Stimulated activated CD4-positive, alpha-beta T cell treated with anti-CD3 and anti-CD28 coated beads, Interleukin-2, amount 100 ng/mL, for 48 hours (primary cell): ENCODE data around the gene CDK5.

Source experiments
- DNase-seq, 2 donors: peaks; one replicate each; pipeline ENCODE4 v3.0.0-alpha.2; 2020

The CDK5 gene

DNA sequence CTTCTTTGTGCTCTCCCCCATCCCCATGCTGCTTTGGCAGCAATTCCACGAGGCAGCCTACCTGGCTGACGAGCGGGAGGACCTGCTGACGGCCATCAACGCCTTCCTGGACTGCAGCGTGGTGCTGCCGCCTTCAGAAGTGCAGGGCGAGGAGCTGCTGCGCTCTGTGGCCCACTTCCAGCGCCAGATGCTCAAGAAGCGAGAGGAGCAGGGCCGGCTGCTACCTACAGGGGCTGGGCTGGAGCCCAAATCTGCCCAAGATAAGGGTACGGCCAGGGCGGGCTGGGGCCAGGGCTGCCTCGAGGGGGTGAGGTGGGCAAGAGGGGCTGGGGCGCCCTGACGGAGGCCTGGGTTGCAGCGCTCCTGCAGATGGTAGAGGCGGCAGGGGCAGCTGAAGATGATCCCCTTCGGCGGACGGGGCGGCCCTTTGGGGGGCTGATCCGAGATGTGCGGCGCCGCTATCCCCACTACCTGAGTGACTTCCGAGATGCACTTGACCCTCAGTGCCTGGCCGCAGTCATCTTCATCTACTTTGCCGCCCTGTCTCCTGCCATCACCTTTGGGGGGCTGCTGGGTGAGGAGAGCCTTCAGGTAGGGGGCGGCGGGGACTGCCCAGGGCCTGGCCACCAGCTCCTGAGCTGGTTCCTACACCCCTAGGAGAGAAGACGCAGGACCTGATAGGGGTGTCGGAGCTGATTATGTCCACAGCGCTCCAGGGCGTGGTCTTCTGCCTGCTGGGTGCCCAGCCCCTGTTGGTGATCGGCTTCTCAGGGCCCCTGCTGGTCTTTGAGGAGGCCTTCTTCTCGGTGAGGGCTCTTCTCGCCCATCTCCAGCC lies 13.6 kb upstream of the CDK5 start:
- DNase-seq = no peak

DNA sequence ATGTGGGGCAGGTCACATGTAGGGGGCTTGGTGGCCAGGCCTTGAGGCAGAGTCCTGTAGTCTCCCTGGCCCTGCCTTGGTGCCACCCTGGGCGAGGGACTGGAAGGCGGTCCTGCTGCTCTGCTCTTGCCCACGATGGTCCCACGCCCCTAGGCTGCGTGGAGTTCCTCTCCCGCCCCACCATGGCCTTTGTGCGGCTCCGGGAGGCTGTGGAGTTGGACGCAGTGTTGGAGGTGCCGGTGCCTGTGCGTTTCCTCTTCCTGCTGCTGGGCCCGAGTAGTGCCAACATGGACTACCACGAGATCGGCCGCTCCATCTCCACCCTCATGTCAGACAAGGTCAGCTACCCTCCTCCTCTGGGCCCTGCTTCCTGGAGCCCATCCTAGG lies 12.9 kb upstream of the CDK5 start:
- no peak for DNase-seq

DNA sequence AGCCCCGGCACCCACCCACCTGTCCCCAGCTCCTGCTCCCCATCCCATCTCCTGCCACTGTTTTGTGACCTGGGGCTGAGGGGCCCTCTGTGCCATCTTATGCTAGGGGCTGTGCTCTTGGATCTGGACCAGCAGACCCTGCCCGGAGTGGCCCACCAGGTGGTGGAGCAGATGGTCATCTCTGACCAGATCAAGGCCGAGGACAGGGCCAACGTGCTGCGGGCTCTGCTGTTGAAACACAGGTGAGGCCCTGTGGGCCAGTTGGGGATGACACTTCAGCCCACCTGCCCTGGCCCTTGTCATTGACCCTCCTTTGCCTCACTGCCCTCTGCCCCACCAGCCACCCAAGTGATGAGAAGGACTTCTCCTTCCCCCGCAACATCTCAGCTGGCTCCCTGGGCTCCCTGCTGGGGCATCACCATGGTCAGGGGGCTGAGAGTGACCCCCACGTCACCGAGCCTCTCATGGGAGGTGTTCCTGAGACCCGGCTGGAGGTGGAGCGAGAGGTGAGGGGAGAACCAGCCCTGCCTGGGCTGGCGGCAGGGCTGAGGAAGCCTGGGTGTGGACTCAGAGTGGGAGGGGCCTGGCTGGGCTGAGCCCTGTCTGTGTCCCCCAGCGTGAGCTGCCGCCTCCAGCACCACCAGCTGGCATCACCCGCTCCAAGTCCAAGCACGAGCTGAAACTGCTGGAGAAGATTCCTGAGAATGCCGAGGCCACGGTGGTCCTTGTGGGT lies 12.3 kb upstream of the CDK5 start:
- no peak for DNase-seq

DNA sequence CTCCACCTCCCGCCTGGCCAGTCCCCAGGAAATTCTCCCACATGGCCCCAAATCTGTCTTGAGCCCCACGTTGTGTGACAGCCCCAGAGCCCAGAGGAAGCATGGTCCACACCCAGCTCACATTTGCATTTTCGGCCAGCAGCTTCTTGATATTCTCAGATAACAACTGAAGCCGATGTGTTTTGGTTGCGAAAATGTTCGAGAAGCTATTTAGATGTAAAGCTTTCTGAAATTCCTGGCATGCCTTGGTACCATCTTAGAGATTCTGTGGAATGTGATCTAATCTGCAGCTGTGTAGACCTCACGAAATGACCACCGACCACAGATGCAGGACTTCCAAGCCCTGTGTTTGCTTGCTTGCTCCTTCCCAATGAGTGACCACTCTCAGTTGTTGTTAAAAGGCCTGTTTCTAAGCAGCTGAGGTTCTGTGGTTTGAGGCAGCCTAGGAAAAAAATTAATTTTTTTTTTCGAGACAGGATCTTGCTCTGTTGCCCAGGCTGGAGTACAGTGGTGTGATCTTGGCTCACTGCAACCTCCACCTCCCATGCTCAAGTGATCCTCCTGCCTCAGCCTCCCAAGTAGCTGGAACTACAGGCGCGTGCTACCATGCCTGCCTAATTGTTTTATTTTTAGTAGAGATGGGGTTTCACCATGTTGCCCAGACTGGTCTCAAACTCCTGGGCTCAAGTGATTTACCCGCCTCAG lies 10.5 kb upstream of the CDK5 start:
- DNase-seq = no peak

DNA sequence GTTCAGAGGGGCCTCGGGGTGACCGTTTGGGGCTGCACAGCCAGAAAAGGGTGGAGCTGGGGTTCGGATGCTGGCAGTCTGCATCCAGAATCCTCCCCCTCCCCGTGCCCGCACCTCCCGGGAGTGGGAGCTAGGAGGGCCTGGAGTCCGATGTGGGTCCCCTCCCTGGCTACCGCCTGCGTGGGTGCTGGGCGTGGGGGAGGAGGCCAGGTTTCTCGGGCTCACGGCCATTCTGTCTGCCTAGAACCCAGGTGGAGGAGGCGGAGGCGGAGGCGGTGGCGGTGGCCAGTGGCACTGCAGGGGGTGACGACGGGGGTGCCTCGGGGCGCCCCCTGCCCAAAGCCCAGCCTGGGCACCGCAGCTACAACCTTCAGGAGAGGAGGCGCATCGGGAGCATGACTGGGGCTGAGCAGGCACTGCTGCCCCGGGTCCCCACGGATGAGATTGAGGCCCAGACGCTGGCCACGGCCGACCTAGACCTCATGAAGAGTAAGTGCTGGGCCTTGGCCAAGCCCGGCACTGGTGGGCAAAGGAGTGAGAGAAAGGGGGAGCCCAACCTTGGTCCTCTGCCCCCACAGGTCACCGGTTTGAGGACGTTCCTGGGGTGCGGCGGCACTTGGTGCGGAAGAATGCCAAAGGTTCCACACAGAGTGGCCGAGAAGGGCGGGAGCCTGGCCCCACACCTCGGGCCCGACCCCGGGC lies 8.7 kb upstream of the CDK5 start:
- no peak for DNase-seq

DNA sequence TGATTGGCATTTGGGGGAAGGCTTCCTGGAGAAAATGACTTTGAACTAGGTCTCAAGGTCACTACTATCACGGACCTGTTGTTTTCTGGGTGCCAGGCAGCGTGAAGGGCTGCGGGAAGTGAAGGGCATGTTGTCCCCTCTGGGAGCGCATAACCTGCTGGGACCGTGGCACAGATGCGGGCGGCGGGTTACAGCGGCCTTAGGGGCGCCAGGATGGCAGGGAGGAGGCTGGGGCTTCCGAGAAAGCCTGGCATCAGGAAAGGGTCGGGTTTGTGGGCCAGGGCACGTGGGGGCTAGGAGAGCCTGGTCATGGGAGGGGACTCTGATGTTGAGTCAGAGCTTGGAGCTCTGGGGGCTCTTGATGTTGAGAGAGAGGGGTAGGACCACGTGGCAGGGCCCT lies 7.8 kb upstream of the CDK5 start:
- no peak for DNase-seq

DNA sequence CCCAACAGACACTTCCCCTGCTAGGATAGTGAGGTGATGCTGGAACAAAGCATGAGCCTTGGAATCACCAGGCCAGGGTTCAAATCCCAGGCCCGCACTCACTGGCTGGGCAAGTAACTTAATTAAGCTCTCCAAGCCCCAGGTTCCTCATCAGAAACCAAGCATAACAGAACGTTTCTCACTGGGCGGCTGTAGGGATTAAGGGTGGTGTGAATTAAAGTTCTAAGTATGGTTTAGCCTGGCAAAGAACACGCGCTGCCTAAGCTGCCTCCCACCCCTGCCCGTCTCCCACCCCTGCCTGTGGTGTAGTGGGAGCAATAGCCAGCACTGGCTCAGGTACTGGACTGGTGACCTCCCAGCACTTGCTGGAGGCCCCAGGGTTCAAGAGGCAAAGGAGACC lies 7.3 kb upstream of the CDK5 start:
- DNase-seq = no peak

DNA sequence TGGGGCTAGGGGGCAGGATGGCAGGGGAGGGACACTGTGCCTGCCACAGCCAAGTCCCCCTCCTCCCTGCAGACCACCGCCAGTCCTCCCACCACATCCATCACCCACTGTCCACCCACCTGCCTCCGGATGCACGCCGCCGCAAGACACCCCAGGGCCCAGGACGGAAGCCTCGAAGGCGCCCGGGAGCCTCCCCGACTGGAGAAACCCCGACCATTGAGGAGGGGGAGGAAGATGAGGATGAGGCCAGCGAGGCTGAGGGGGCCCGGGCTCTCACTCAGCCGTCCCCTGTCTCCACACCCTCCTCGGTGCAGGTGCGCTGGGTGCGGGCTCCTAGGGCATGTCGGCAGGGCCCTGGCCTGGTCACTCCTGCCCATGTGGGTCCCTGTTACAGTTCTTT lies 6.8 kb upstream of the CDK5 start:
- DNase-seq = no peak

DNA sequence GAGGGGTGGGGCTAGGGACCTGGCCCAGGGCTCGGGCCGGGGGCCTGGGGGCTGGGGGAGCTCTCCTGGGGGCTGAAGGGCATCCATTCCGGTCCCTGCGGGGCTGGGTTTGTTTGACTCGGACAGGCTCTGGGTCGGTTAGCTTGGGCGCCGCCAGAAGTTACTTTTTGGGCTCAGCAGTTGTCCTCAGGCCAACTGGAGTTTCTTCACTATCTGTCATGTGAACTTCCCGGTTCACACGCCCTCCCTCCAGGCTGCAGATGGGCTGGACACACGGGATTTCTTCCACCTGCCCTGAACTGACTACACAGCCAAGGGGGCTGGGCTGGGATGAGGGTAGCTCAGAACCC lies 5.5 kb upstream of the CDK5 start:
- DNase-seq = no peak

DNA sequence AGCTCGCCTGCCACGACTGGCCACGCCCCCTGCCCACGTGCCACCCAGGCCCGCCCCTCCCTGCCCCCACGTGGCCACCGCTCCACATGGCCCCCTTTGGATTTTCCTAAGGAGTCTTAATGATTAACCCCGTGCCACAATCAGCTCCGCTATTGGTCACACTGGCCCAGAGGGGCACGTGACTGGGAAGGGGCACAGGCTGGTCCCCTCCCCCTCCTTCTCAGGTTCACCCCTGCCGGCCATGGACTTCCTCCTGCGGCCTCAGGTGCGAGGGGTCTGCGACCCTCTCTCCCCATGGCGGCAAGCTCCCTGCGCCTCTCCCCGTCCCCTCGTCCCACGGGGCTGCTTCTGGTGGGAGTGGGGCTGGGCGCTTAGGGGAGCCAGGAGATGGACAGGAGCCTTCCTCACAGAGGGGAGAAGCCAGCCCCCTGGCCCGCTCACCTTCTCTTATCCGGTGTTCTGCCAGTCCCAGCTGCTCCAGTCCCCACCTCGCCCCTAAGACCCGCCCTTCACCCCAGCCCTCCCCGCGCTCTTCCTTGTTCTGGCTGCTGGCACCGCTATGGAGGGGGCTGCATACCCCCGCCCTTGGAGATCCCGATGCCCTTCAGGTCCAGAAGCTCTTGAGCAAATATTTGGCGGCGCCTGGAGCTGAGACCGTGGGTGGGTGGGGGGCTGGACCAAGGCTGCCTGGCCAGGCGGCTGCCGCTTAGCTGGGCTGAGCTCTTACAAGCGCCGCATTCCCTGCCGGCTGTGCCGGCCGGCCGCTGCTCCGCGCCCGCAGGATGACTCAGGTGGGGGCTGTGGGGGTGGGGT lies 4.9 kb upstream of the CDK5 start:
- no peak for DNase-seq

DNA sequence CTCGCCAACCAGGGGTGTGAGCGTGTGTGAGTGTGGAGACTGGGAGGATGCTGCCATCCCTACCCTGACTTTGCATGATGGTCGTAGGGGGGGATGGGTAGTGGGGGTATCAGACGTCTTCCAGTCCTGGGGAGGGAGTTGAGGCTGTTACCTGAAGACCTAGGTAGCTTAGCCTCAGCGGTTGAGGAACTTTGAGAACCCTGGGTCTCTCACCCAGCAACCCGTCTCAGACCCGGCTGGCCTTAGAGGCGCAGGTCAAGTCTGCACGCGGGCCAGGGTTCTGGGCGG lies 4.4 kb upstream of the CDK5 start:
- no peak for DNase-seq

DNA sequence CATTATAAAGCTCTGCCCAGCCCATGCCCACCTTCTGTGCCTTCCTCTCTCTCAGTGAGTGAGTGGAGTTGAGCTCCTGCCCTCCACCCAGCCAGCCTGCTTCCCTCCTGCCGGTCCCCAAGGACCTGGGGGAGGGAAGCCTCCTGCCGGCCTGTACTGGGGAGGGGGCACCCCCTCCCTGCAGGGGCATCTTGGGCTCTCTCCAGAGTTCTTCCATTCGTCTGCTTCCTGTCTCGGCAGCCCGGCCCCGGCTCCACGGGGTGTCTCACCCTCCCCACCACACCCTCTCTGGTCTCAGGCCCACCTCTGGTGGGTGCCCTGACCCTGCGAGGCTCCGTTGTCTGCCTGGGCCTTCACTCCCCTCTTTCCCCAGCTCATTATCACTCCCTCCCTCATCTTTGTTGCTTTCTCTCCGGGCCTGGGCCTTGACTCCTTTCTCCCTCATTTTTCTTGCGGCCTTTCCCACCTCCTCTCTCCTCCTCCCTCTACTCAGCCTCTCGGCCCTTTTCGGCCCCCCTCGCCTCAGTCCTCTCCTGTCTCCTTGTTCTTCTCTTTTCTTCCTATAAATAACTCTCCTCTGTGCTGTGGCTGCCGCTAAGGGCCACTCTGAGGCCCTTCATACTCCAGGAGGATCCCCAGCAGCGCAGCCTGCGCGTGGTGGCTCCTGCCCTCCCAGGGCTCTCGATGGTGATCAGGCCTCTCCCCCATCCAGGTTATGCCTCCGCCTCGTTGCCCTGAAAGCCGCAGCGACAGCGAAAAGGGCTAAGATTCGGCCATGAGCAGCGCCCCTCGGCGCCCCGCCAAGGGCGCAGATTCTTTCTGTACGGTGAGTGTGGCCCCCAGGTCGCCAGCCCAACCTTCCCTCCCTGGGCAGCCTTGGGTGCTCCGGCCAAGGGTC lies 3.8 kb upstream of the CDK5 start:
- no peak for DNase-seq

DNA sequence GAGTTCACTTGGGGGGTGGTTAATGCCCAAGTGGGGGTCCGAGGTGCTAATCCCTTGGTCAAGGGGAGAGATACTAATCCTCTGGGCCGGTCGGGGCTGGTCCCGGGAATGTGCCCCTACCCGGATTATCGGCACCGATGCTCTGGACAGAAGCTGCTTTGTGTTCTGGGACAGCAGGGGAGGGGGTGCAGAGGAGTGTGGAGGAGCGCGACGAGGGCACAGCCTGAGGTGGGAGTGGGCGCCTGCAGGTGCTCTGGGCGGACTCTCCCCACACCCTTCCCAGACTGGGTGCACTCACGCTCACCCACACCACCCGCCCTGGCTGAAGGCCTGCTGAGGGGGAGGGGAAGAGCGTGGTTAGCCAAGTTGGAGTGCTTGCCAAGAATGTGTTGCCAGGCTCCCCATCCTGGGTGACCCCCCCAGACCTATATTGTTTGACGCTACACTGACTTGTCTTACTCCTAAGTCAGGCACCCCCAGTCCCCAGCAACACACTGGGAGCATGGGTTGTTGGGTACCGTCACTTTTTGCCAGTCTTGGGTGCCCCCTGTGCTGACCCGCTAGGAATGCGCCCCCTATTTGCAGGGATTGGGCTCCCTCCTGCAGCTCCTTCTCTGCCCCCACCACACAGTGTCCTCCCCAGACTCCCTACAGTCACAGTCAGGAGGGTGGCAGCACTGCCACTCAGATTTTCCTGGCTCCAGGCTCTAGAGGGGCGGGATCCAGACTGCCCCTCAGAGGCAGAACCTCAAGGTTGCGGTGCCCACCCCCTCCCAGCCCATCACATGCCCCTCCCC lies 2.9 kb upstream of the CDK5 start:
- no peak for DNase-seq

DNA sequence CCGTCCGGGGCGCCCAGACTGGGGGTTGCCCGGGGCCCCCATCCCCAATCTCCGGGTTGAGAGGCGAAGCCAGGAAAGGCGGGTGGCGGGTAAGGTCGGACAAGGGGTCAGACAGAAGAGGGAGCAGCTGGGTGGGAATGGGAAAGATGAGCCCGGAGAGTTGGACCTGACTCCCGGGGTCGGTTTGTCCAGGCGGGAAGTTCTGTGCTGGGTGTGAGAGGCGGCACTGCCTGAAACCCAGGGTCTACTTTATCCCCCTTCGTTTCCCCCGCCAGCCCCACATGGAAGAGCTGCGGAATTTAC lies 2.4 kb upstream of the CDK5 start:
- DNase-seq = no peak

DNA sequence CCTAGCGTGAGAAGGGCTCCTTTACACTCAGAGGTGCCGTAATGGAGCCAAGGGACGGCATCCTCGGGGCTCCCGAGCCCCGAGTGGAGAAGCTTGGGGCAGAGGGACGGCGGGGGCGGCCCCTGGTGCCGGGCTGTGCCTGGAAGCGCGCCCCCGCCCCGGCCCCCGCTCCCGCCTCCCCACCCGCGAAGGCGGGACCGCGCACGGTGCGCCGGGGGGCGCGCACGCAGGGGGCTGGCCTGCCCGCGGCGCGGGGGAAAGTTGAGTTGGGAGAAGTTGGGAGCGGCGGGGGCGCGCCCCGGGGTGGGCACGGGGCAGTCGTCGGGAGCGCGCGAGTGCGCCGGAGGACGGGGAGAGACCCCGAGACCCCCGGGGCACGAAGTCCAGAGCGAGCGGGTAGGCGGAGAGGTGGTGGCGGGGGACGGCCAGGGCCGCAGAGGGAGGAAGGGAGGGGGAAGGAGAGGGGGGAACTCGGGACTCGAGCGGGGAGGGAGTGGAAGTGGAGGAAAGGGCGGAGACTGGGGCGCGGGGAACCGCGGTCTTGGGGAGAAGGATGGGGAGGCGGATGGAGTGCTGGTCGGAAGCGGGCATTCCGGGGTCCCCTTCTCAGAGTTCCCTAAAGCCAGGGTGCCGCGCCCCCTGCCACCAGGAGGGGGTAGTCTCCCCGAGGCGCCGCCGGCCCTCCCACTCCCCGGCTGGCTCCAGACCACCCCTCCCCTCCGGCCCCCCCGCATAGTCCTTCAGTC lies 1.8 kb upstream of the CDK5 start, which contains the start of gene SLC4A2:
Gene SLC4A2, plus strand, starts transcription at position 223 of the 746 bp plus-strand sequence. CDS start 2,399 bp downstream, outside the sequence.
- DNase-seq = peak; percentile 64 to 65

DNA sequence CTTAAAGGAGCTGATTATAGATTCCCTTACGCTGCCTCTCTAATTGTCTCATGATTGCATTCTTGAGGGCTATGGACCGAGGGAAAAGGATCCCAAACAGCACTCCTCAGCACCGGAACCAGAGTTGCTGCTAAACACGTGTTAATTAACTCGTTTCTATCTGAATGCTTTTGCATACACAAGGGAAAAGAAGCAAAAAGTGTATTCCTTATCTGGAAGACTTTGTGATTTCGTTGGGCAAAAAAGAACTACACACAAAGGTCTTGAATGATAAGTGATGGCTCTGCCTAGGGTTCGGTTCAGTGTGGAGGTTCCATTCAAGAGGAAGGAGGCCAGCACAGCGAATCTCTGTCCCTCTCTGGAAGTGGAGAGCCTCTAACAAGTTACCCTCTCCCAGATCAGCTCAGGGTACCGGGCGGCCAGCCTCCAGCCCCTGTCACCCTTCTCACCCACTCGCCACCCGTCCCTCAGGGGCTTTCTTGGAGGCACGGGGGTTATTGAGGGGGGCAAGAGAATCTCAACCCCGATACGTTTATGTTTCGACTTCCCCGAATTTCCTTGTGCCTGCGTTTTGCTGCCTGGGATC lies 1.2 kb upstream of the CDK5 start:
- DNase-seq = no peak

DNA sequence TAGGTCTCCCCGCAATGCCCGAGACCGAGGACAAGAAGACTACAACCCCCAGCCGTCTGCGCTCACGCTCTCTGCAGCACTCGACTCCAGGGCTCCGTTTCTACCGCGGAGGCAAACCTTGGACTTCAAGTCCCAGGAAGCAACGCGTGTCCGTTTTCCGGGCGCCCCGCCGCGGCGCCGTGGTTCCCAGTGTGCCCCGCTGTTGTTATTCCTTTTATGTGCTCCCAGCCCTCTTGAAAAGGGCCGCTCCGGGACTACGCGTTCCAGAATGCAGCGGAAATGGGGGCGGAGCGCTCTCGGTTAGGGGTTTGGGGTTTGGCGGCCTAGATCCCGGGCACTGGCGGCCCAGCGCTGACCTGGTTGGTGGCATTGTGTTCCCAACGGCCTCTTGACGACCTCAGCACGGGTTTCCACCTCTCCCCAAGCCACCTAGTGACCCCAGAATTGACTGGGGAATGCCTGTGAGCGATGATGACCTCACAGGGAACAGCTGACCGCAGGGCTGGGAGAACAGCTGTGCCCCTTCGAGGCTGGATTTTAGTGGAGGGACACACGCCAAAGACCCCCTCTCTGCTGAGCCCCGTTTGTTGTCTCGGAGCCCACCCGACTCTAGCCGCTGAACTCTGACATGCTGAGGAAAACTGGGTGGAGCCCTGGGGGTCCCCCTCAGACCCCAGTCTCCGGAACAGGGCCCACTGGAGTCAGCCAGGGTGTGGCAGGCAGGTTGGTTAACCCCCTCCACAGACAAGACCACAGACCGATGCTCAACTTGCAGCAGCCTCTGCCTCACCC lies 488 bp upstream of the CDK5 start:
- peak; percentile 90 to 91 for DNase-seq

DNA sequence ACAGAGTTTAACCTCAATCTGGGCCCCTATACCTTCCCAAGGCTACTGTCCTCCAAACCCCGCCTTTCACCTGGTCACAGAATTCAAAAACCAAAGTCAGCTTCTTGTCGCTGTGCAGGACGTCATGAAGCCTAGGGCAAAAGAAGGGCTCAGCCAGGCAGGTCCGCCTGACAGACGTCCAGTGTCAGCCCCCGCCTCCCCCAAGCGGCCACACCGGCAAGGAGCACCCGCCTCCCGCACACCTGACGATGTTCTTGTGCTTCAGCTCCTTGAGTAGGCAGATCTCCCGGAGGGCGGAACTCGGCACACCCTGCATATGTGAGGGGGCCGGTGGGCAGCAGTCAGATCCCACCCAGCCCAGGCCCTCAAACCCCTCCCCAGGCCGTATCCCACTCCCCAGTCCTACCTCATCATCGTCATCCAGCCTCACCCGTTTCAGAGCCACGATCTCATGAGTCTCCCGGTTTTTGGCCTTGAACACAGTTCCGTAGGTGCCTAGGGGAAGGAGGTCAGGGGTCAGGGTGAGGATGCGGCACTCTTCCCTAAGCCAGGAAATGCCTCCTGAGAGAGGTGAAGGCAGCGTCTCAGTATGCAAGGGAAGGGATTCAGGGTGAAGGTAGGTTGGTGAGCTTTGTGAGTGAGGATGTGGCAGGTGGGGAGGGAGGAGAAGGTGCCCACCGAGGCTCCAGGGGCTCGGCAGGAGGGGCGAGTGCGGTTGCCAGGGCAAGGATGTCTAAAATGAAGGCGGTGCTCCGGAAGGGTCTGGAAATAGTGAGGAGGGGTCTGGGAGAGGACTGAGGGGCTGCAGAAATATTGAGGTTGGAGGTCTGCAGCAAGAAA lies 811 bp downstream of the CDK5 start:
- no peak for DNase-seq
